Mesothelial cell of epicardium (in vitro differentiated cells): Measurements from ENCODE around the gene MAPKBP1. TPM values are rescaled to one million over a fixed set of nuclear protein-coding genes. Genes with fewer than 3 reads are reported as not detected.

Experiments
- DNase-seq, 2 experiments: peaks; one replicate each; pipeline ENCODE4 v3.0.0; 2021; ENCODE audit warnings: low spot score in 2 of 2; ENCODE audit not compliant: unreplicated experiment in 2 of 2
- H3K27ac Mint-ChIP-seq: 2 replicates; pipeline ENCODE4 v1.8.0; 2021; ENCODE audit warnings: mixed read lengths
- H3K27me3 Mint-ChIP-seq: 2 replicates; pipeline ENCODE4 v1.8.0; 2021; ENCODE audit warnings: low read depth, mixed read lengths
- H3K36me3 Mint-ChIP-seq: 2 replicates; pipeline ENCODE4 v1.8.0; 2021; ENCODE audit warnings: mixed read lengths
- H3K4me1 Mint-ChIP-seq: 2 replicates; pipeline ENCODE4 v1.8.0; 2021; ENCODE audit warnings: mixed read lengths
- H3K4me3 Mint-ChIP-seq: 2 replicates; pipeline ENCODE4 v1.8.0; 2021; ENCODE audit warnings: mild to moderate bottlenecking, moderate library complexity, mixed read lengths
- H3K9me3 Mint-ChIP-seq: 2 replicates; pipeline ENCODE4 v1.8.0; 2021; ENCODE audit warnings: mixed read lengths
- total RNA-seq: library from RNA; stranded (reverse); gene quantifications from 3 replicates; pipeline ENCODE4 v1.2.1, GENCODE V29; 2021
- TF ChIP-seq, protein P1 (sequence below): fragments of 200-600 bp; sonication (generic); IDR thresholded peaks from one replicate; pipeline ENCODE4 v1.5.0; 2021; ENCODE audit warnings: antibody characterized with exemption; ENCODE audit not compliant: unreplicated experiment

Gene MAPKBP1
- total RNA-seq, 1 donor from 2014 or later, result 40.8 TPM

GRCh38 chr15:41773729-41774061 lies 589 bp upstream of the MAPKBP1 start:
- Mint-ChIP-seq H3K9me3 (no peaks in the 10 kb centered on the region), H3K36me3 (peaks cover 4% of the 10 kb centered on the region), H3K4me1 (peaks cover 47% of the 10 kb centered on the region), H3K27ac (peak overlapping the region; percentile 97), H3K4me3 (peak overlapping the region; percentile 85), H3K27me3 (no peaks in the 10 kb centered on the region)
- no peak for DNase-seq
- TF ChIP-seq, protein P1, sequence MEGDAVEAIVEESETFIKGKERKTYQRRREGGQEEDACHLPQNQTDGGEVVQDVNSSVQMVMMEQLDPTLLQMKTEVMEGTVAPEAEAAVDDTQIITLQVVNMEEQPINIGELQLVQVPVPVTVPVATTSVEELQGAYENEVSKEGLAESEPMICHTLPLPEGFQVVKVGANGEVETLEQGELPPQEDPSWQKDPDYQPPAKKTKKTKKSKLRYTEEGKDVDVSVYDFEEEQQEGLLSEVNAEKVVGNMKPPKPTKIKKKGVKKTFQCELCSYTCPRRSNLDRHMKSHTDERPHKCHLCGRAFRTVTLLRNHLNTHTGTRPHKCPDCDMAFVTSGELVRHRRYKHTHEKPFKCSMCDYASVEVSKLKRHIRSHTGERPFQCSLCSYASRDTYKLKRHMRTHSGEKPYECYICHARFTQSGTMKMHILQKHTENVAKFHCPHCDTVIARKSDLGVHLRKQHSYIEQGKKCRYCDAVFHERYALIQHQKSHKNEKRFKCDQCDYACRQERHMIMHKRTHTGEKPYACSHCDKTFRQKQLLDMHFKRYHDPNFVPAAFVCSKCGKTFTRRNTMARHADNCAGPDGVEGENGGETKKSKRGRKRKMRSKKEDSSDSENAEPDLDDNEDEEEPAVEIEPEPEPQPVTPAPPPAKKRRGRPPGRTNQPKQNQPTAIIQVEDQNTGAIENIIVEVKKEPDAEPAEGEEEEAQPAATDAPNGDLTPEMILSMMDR, result no peak

DNA sequence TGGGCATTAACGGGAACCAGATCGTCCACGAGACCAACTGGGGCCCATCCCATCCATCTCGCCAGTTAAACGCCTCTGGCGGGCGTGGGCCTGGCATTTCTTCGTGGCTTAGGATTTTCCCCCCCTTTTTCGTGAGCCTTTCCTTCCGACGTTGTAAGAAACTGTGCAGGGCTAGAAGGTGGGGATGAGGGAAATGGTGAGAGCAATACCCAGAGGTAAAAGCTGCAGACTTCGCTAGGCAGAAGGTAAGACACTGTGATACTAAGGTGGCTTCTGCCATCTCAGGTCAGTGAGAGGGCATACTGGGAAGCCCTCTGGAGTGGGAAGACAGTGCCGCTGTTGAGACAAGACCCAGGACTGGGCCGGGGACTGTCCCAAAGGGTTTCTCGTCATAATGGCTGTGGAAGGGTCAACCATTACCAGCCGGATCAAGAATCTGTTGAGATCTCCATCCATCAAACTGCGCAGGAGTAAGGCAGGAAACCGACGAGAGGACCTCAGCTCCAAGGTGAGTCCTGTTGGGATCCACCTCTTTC lies 666 bp downstream of the MAPKBP1 start:
- H3K36me3 Mint-ChIP-seq, result peaks cover 4% of the 10 kb centered on the region
- H3K4me1 Mint-ChIP-seq, result peaks cover 54% of the 10 kb centered on the region
- TF ChIP-seq, protein P1, result no peak
- H3K9me3 Mint-ChIP-seq, result no peaks in the 10 kb centered on the region
- peak overlapping the region; percentile 97 for H3K27ac Mint-ChIP-seq
- H3K27me3 Mint-ChIP-seq, result no peaks in the 10 kb centered on the region
- DNase-seq, result no peak
- H3K4me3 Mint-ChIP-seq, result peak overlapping the region; percentile 85

DNA sequence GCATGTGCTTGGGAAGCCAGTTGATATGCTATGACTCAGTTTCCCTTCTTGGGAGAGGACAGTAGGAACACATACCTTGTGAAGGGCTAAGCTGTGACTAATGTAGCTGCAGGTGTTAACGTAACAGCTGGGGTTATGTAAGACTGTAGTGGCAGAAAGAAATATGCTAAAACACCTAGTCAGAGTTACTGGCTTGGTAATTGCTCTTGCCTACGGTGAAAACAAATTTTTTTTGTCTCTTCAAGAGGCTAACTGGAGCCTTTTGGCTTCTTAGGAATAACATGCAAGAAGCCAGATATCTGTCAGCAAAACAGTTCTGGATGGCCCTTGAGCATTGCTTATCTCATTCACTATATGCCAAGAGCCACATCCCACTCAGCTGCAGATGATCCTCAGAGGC lies 1.4 kb downstream of the MAPKBP1 start:
- peak overlapping the region; percentile 97 for H3K27ac Mint-ChIP-seq
- no peaks in the 10 kb centered on the region for H3K27me3 Mint-ChIP-seq
- H3K4me1 Mint-ChIP-seq, result peaks cover 61% of the 10 kb centered on the region
- no peaks in the 10 kb centered on the region for H3K36me3 Mint-ChIP-seq
- peak overlapping the region; percentile 85 for H3K4me3 Mint-ChIP-seq
- TF ChIP-seq, protein P1, result no peak
- DNase-seq, result no peak
- H3K9me3 Mint-ChIP-seq, result no peaks in the 10 kb centered on the region

- H3K36me3 Mint-ChIP-seq, result no peaks in the 10 kb centered on the region
- H3K27ac Mint-ChIP-seq, result no peak overlapping the region
- no peaks in the 10 kb centered on the region for H3K27me3 Mint-ChIP-seq
- H3K4me3 Mint-ChIP-seq, result no peak overlapping the region
- peaks cover 68% of the 10 kb centered on the region for H3K4me1 Mint-ChIP-seq
- TF ChIP-seq, protein P1, result no peak
- no peak for DNase-seq
- H3K9me3 Mint-ChIP-seq, result no peaks in the 10 kb centered on the region
Observed at GRCh38 chr15:41777421-41777973, 3.2 kb downstream of the MAPKBP1 start.

DNA sequence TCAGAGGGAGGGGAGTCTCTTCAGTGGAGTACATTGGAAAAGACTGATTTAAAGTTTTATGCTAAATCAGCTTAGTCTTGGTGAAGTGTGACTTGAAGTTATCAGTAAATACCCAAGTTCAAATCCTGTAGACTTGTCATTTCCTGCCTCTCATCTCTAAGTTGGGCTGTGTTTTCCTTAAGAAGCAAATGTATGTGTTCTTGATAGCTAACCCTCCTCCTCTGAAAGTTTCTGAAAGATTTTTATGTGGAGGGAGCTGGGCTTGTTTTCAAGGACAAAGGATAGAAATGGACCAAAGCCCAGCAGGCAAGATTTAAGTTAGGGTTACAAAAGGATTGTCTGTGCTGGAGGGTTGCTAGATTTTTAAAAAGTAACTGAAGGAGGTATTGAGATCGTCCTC lies 4.2 kb downstream of the MAPKBP1 start:
- Mint-ChIP-seq H3K9me3 (no peaks in the 10 kb centered on the region), H3K4me3 (no peak overlapping the region), H3K36me3 (no peaks in the 10 kb centered on the region), H3K27me3 (no peaks in the 10 kb centered on the region), H3K4me1 (peaks cover 58% of the 10 kb centered on the region), H3K27ac (peak overlapping the region; percentile 43)
- TF ChIP-seq, protein P1, result no peak
- DNase-seq, result no peak

DNA sequence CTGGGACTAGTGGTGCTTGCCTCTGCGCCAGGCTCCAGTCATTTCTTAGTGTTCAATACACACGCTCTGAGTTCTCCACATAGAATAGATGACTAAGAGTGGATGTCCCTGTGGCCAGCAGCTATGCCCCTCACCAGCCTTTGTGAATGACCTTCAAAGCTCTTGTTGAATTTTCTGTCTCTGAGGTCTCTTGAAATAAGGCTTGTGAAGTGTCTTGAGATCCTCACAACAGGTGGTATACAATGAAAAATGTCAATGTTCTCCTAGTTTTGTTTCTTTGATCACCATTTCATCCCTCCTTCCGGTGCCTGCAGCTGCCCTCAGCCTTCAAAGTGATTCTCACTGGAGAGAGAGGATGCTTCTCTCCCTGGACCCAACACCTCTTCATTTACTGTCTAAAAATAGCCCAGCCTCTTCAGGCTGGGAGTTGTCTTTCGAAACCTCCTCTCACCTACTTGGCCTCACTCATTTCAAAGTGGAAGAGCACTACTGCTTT lies 5.4 kb downstream of the MAPKBP1 start:
- H3K27me3 Mint-ChIP-seq, result no peaks in the 10 kb centered on the region
- H3K4me1 Mint-ChIP-seq, result peaks cover 54% of the 10 kb centered on the region
- no peak for DNase-seq
- no peaks in the 10 kb centered on the region for H3K36me3 Mint-ChIP-seq
- no peaks in the 10 kb centered on the region for H3K9me3 Mint-ChIP-seq
- H3K27ac Mint-ChIP-seq, result peak overlapping the region; percentile 44
- no peak overlapping the region for H3K4me3 Mint-ChIP-seq
- TF ChIP-seq, protein P1, result no peak
